MM.1S (cell line): Measurements from ENCODE around the gene PDIA2.

Experiments used
- DNase-seq: peaks from one replicate; pipeline ENCODE4 v3.0.0-alpha.2; 2015
- H2AFZ ChIP-seq: fragments of 300-600 bp; sonication (generic); 2 replicates; pipeline ENCODE4 v1.6.0; 2016; ENCODE audit warnings: antibody characterized with exemption, low read length
- H3F3A ChIP-seq: fragments of 300-600 bp; sonication (generic); 2 replicates; pipeline ENCODE4 v1.6.1; 2016; ENCODE audit warnings: mild to moderate bottlenecking, antibody characterized with exemption, low read length, moderate library complexity, mixed read lengths; ENCODE audit not compliant: insufficient read depth
- H3K27ac ChIP-seq: fragments of 300-600 bp; sonication (generic); 2 replicates; pipeline ENCODE4 v1.5.1; 2016; ENCODE audit warnings: mild to moderate bottlenecking, low read length
- H3K27me3 ChIP-seq: fragments of 300-600 bp; sonication (generic); replicated peaks from 2 replicates; pipeline ENCODE4 v1.6.0; 2016; ENCODE audit warnings: low read length; ENCODE audit not compliant: insufficient read depth
- H3K36me3 ChIP-seq: fragments of 300-600 bp; sonication (generic); replicated peaks from 2 replicates; pipeline ENCODE4 v1.6.1; 2016; ENCODE audit warnings: mild to moderate bottlenecking, low read length, mixed read lengths; ENCODE audit not compliant: insufficient read depth
- H3K4me1 ChIP-seq: fragments of 300-600 bp; sonication (generic); 2 replicates; pipeline ENCODE4 v1.6.1; 2016; ENCODE audit warnings: low read length, mixed read lengths
- H3K4me2 ChIP-seq: fragments of 300-600 bp; sonication (generic); 2 replicates; pipeline ENCODE4 v1.6.0; 2016; ENCODE audit warnings: low read depth, low read length
- H3K4me3 ChIP-seq: fragments of 300-600 bp; sonication (generic); 2 replicates; pipeline ENCODE4 v1.5.1; 2016; ENCODE audit warnings: low read length, mixed read lengths
- H3K79me2 ChIP-seq: fragments of 300-600 bp; sonication (generic); 2 replicates; pipeline ENCODE4 v1.6.1; 2016; ENCODE audit warnings: mixed run types, low read length, mixed read lengths
- H3K9ac ChIP-seq: fragments of 300-600 bp; sonication (generic); 2 replicates; pipeline ENCODE4 v1.6.1; 2016; ENCODE audit warnings: low read length, mixed read lengths
- H3K9me2 ChIP-seq: fragments of 300-600 bp; sonication (generic); replicated peaks from 2 replicates; pipeline ENCODE4 v1.6.1; 2016; ENCODE audit warnings: mild to moderate bottlenecking, low read length, mixed read lengths; ENCODE audit not compliant: insufficient read depth
- H3K9me3 ChIP-seq: fragments of 300-600 bp; sonication (generic); replicated peaks from 2 replicates; pipeline ENCODE4 v1.6.1; 2016; ENCODE audit warnings: mild to moderate bottlenecking, low read length, mixed read lengths; ENCODE audit not compliant: insufficient read depth
- H4K20me1 ChIP-seq: fragments of 300-600 bp; sonication (generic); 2 replicates; pipeline ENCODE4 v1.6.1; 2016; ENCODE audit warnings: mild to moderate bottlenecking, low read length, moderate library complexity, mixed read lengths; ENCODE audit not compliant: insufficient read depth
- EZH2 ChIP-seq: fragments of 300-600 bp; sonication (generic); optimal IDR thresholded peaks from 2 replicates; pipeline ENCODE3; 2017; ENCODE audit warnings: low read depth, mild to moderate bottlenecking, antibody characterized with exemption, low read length, mixed read lengths
- EZH2phosphoT487 ChIP-seq: fragments of 300-600 bp; sonication (generic); IDR thresholded peaks from 2 replicates; pipeline ENCODE4 v1.6.1; 2018; ENCODE audit warnings: antibody characterized with exemption, low read length
- TF ChIP-seq, protein P1 (sequence below): fragments of 300-600 bp; sonication (generic); IDR thresholded peaks from 2 replicates; pipeline ENCODE4 v1.5.1; 2016; ENCODE audit warnings: antibody characterized with exemption, low read length, mixed read lengths

The PDIA2 gene

DNA sequence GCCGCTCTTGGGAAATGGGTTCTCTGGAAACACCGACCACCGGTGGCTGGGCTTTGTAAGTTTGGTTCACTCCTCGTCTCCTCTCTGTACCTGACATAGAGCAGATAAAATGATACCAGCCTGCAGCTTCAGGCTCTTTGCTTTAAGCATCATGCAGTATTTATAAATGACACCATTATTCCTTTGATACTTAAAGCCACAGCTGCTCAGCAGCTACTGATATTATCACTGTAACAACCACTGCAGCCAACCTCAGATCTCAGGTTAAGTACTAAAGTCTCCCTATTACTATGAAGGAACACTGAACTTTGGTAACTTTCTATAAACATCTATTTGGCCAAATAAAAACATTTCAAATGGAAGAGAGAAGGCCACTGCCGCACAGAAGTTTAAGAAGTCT, 34.6 kb downstream of the PDIA2 start:
- TF ChIP-seq EZH2: no peak
- no peak for TF ChIP-seq EZH2phosphoT487
- TF ChIP-seq, protein P1, sequence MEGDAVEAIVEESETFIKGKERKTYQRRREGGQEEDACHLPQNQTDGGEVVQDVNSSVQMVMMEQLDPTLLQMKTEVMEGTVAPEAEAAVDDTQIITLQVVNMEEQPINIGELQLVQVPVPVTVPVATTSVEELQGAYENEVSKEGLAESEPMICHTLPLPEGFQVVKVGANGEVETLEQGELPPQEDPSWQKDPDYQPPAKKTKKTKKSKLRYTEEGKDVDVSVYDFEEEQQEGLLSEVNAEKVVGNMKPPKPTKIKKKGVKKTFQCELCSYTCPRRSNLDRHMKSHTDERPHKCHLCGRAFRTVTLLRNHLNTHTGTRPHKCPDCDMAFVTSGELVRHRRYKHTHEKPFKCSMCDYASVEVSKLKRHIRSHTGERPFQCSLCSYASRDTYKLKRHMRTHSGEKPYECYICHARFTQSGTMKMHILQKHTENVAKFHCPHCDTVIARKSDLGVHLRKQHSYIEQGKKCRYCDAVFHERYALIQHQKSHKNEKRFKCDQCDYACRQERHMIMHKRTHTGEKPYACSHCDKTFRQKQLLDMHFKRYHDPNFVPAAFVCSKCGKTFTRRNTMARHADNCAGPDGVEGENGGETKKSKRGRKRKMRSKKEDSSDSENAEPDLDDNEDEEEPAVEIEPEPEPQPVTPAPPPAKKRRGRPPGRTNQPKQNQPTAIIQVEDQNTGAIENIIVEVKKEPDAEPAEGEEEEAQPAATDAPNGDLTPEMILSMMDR: no peak
- H3K9me2 ChIP-seq: no peaks in the 10 kb centered on the region
- peaks cover 75% of the 10 kb centered on the region for H3K79me2 ChIP-seq
- H3K9ac ChIP-seq: no peak overlapping the region
- no peaks in the 10 kb centered on the region for H3K9me3 ChIP-seq
- no peak overlapping the region for H3K4me3 ChIP-seq
- no peak for DNase-seq
- H3K4me1 ChIP-seq: no peaks in the 10 kb centered on the region
- H4K20me1 ChIP-seq: 0 out of 2 replicates have a peak, but pooled peaks cover 3% of the 10 kb centered on the region
- no peaks in the 10 kb centered on the region for H3K36me3 ChIP-seq
- no peaks in the 10 kb centered on the region for H3K27me3 ChIP-seq
- no peak overlapping the region for H2AFZ ChIP-seq
- H3K4me2 ChIP-seq: no peak overlapping the region
- H3F3A ChIP-seq: no peaks in the 10 kb centered on the region
- H3K27ac ChIP-seq: no peak overlapping the region

DNA sequence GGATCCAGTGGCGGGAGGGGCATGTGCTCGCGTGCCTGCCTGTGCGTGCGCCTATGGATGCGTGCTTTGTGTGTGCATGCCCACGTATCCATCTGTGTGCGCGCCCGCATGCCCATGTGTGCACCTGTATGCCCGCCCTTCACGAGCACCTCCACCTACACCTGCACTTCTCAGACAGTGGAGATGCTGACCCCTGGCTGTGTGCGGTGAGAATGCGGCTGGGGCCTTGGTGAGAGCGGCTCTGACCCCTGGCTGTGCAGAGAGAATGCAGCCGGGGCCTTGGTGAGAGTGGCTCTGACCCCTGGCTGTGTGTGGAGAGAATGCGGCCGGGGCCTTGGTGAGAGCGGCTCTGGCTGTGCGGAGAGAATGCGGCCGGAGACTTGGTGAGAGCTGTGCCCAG, 35.7 kb downstream of the PDIA2 start:
- H3K79me2 ChIP-seq: peaks cover 74% of the 10 kb centered on the region
- H3K27ac ChIP-seq: no peak overlapping the region
- H3K9ac ChIP-seq: no peak overlapping the region
- H3K9me3 ChIP-seq: no peaks in the 10 kb centered on the region
- H3K27me3 ChIP-seq: no peaks in the 10 kb centered on the region
- H3K4me2 ChIP-seq: no peak overlapping the region
- 0 out of 2 replicates have a peak, but pooled peaks cover 3% of the 10 kb centered on the region for H4K20me1 ChIP-seq
- no peaks in the 10 kb centered on the region for H3K4me1 ChIP-seq
- no peak overlapping the region for H2AFZ ChIP-seq
- no peaks in the 10 kb centered on the region for H3K9me2 ChIP-seq
- no peaks in the 10 kb centered on the region for H3K36me3 ChIP-seq
- TF ChIP-seq, protein P1: no peak
- no peak for TF ChIP-seq EZH2
- TF ChIP-seq EZH2phosphoT487: no peak
- H3F3A ChIP-seq: no peaks in the 10 kb centered on the region
- H3K4me3 ChIP-seq: no peak overlapping the region
- DNase-seq: no peak

DNA sequence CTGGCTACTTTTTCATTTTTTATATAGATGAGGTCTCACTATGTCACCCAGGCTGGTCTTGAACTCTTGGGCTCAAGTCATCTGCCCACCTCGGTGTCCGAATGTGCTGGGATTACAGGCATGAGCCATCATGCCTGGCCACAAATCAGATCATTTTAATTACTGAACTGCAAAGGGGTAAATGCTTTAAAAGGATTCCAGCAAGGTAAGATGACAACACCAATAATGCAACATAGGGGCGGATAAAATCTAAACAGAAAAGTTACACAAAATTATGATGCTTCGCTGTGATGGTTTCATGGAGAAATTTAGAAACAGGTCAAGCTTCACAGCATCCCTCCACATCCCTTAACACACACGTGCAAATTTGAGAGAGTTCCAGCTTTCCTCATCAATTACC, 37.2 kb downstream of the PDIA2 start:
- no peak overlapping the region for H2AFZ ChIP-seq
- DNase-seq: no peak
- no peaks in the 10 kb centered on the region for H3K4me1 ChIP-seq
- no peak overlapping the region for H3K9ac ChIP-seq
- no peak overlapping the region for H3K4me2 ChIP-seq
- H4K20me1 ChIP-seq: 0 out of 2 replicates have a peak, but pooled peaks cover 3% of the 10 kb centered on the region
- H3K79me2 ChIP-seq: peaks cover 81% of the 10 kb centered on the region
- H3K36me3 ChIP-seq: no peaks in the 10 kb centered on the region
- H3K9me3 ChIP-seq: no peaks in the 10 kb centered on the region
- no peak overlapping the region for H3K27ac ChIP-seq
- H3K9me2 ChIP-seq: no peaks in the 10 kb centered on the region
- H3F3A ChIP-seq: no peaks in the 10 kb centered on the region
- no peaks in the 10 kb centered on the region for H3K27me3 ChIP-seq
- H3K4me3 ChIP-seq: no peak overlapping the region
- TF ChIP-seq, protein P1: no peak
- TF ChIP-seq EZH2 (no peak), EZH2phosphoT487 (no peak)
